GM18507 (cell line): Measurements from ENCODE around the gene LILRB5.
A peak's percentile ranks its signal among the peaks of the same experiment; 100 is the strongest.
"Not testable (repeated sequence)": the region's sequence is repeated elsewhere in the genome, so short reads cannot be mapped to it uniquely, and the experiment has no call there.

Experiments
- DNase-seq: peaks from one replicate; pipeline ENCODE4 v3.0.0; 2011; ENCODE audit warnings: low read depth; ENCODE audit not compliant: insufficient read length; ENCODE audit errors: extremely low spot score
- FAIRE-seq: peaks from 2 replicates; lab custom pipeline; 2011; peaks lifted over from hg19 to GRCh38; lab: Jason Lieb, UNC

Gene LILRB5

DNA sequence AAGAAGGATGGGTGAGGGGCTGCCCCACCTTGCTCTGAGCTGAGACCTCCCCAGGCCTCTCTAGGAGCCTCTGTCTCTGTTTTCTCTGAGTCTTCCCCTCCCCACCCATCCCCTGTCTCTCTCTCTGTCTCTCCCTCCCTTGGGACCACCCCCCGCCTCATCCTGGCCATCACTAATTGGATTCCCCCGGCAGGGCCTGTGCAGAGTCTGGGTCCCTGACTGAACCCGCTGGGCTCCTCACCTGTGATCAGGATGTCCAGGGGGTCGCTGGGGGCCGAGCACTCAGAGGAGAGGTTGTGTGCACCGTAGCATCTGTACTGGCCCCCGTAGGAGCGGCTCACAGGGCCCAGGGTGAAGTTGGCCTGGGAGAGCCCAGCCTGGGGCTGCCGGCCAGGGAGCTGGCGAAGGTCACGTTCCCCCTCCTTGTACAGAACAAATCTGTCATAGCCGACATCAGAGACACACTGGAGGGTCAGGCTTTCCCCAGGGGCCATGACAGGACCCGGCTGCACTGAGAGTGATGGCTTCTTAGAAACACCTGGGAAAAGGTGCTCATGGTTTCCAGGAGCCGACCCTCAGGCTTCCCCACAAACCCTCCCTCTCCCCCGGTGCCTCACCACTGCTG, 21.6 kb upstream of the LILRB5 start:
- not testable (repeated sequence) for FAIRE-seq, DNase-seq

DNA sequence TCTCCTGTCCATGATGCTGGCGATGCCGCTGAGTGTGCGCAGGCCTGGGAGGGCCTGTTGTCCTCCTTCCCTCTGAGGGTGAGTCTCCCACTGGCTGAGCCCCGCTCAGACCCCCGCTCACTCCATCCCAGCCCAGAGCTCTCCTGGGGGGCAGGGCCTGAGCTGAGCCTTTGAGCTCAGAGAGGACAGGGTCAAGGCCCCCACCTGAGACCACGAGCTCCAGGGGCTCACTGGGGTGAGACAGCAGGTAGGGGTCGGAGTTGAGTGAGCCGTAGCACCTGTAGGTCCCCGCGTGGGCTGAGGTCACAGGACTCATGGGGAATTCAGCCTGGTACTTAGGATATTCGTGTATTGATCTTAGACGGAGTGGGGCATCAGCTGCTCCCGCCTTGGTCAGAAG, 21.0 kb upstream of the LILRB5 start:
- not testable (repeated sequence) for FAIRE-seq

DNA sequence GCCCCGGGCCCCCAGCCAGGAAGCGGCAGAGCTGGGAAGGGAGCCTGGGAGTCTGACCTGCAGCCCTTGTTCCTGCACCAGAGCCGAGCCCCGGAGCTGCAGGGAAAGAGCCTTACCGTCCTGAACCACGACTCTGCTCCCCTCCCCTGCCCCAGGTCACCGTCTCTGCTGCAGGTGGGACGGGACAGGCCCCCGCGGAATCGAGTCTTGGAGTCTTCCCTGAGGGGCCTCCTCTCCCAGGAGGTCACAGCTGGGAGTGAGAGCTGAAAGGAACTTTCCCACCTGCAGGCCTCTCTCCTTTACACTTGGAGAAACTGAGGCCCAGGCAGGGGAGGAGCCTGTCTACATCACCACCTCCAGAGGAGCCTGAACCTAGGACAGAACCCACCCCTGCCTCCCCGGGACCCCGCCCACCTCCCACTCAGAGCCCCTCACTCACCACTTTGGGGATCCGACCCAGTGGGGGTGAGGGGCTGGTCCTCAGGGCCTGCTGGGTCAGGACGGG, 20.1 kb upstream of the LILRB5 start:
- DNase-seq, FAIRE-seq: not testable (repeated sequence)

More for the DNA sequence above, 21.0 kb upstream of the LILRB5 start:
- not testable (repeated sequence) for DNase-seq

DNA sequence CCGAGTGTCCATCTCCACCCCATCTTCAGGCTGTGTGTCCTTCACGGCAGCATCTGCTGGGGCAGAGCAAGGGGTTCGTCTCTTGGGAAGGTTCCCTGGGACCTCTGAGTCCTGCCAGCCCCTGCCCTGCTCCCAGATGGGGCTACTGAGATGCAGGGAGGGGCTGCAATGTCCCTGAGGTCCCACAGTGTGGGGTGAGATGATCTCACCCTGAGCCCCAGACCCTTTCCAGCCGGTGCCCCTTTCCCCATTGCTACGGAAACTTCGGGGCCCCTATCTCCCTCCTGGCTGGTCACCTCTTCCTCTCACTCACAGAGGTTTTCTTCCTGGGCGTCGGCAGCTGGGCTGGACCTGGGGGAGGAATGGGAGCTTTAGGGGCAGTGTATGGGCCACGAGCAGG, 18.9 kb upstream of the LILRB5 start:
- DNase-seq (no peak), FAIRE-seq (no peak)

DNA sequence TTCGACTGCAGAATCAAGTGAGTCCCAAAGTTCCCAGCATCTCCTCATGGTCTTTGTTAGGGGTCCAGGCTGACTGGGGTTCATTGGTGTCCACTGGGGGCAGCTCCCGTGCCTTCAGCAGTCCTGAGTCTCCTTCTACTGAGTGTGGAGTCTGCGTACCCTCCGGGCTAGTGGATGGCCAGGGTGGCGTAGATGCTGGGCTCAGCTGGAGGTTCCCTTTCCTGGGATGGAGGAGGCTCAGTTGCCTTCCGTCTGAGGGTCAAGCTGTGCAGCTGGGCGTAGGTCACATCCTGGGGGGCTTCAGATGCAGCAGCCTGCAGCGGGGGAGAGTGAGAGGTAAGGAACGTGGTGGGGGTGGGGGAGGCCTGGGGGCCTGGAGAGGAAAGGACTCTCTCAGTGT, 17.4 kb upstream of the LILRB5 start:
- not testable (repeated sequence) for FAIRE-seq, DNase-seq

DNA sequence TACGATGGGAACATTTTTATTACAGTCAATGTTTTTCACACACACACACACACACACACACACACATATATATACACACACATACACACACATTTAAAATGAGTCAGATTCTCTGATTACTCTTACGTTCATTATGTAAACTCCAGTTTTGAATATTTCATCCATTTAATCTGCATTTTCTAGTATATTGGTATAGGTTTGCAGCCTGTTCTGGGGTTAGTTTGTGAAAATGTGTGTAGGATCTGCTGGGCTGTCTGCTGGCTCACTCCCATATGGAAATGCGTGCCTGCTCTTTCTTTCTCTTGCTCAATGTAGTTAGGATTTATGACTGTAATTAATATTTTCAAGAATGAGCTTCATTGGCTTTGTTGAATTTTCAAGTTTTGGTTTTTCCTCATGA, 16.7 kb upstream of the LILRB5 start:
- FAIRE-seq (no peak), DNase-seq (no peak)

DNA sequence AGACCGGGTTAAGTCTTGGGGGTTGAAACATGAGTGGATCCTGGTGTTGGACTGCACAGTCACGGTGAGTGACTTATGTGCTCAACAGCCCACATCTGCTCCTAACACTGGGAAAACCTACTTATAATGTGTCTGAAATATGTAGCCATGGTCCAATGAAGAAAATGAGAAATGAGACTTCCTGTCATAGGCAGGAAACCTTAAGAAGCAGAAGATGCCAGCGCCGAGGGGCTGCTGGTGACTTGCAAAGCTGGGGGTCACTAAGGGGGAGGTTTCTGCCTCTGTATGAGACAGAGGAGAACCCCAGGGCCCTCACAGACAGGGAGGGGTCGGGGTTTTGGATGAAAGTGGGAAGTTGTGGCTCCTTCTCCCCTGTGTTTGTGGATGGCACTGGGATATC, 15.1 kb upstream of the LILRB5 start:
- DNase-seq, FAIRE-seq: not testable (repeated sequence)

DNA sequence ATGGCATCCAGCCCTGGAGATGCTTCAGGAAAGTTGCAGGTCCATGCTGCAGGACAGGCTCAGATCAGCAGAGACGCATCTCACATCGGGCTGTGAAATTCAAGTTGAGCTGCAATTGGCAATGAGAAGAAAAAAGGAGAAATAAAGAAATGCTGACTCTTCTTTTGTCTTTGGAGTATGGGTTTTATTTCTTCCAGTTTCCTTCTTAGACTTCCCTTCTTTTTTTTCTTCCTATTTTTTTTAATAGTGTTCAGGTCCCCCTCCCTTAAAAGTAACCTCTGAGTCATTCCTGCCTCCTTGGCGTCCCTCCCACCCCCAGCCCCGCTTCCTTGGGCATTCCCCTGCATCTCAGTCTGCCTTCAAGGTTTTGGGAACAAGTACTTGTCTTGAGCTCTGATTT, 14.5 kb upstream of the LILRB5 start:
- FAIRE-seq: not testable (repeated sequence)

DNA sequence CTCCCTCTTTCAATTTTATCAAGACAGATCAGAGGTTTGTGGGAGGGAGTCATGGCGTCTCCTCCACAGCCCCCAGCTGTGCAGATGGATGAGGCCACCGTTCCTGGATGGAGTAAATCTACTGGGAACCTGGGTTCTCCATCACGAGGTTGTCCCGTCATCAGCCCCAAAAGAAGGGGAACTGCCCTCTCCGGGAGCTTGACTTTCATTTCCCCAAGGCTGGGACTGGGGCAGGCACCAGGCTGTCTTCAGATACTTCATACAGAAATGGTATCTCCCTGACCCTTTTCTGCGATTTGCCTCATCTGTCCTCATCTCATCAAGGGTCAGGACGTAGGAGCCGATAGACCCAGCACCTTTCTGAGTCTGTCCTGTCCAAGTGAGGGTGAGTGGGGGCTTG, 14.0 kb upstream of the LILRB5 start:
- DNase-seq: no peak
- no peak for FAIRE-seq

More for the DNA sequence above, 14.5 kb upstream of the LILRB5 start:
- not testable (repeated sequence) for DNase-seq

DNA sequence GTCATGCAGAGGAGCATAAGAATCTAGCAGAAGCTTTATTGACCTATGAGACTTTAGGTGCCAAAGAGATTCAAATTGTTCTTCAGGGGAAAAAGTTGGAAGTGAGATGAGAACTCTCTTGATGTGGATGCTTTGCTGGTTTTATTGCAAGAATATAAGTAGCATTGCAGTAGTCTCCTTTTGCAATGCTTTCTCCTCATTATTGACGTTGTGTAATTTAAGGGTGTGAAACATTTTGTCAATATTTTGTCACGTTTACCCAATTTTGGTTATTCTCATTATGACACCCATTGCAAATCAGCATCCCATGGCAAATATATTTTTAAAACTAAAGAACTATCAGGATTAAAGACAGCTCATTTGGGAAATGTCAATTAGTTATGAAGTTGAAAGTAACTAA, 11.9 kb upstream of the LILRB5 start:
- DNase-seq: no peak
- FAIRE-seq: no peak

DNA sequence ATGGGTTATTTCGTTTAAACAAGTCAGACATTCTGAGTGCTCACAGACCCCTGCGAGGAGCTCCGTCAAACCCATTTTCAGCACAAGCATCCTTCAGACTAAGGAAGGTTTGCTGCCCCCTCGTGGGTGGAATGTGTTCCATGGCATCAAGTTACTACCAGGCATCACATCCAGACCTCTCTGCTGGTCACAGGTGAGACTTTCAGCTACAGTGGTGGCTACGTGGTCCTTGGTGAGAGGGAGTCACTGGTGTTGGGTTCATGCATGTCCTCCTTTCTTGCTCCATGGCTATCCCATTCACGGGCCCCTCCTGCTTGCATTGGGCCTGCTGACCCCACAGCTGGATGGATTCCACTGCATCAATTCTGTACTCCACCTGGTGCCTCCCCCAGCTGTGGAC, 9.1 kb upstream of the LILRB5 start:
- peak; percentile 80 for FAIRE-seq

DNA sequence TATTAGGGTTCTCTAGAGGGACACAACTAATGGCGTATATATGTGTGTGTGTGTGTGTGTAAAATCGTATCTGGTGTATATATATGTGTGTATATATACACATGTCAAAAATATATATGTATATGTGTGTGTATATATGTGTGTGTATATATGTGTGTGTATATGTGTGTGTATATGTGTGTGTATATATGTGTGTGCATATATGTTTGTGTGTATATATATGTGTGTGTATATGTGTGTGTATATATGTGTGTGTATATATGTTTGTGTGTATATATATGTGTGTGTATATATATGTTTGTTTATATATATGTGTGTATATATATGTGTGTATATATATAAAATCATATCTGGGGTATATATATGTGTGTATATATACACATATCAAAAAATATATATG, 5.4 kb upstream of the LILRB5 start:
- FAIRE-seq (no peak), DNase-seq (no peak)

More for the DNA sequence above, 9.1 kb upstream of the LILRB5 start:
- DNase-seq: peak; percentile 28

DNA sequence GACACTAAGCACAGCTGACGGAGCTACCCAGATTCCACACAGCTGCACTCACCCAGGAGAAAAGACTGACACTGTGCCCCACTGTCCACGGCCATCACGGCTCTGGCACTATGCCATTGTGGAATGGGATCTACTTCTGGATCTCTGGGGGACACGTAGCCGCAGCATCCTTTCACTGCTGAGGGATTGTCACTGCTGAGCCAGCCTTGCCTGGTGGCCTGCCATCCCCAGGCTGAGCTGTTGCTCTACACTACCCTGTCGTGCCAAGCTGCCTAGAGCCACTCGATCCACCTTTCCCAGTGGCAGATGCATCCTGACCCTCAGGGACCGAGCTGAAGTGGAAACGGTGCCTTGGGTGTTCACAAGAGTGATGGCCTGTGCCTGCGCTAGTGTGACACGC, 5.0 kb upstream of the LILRB5 start:
- no peak for DNase-seq

DNA sequence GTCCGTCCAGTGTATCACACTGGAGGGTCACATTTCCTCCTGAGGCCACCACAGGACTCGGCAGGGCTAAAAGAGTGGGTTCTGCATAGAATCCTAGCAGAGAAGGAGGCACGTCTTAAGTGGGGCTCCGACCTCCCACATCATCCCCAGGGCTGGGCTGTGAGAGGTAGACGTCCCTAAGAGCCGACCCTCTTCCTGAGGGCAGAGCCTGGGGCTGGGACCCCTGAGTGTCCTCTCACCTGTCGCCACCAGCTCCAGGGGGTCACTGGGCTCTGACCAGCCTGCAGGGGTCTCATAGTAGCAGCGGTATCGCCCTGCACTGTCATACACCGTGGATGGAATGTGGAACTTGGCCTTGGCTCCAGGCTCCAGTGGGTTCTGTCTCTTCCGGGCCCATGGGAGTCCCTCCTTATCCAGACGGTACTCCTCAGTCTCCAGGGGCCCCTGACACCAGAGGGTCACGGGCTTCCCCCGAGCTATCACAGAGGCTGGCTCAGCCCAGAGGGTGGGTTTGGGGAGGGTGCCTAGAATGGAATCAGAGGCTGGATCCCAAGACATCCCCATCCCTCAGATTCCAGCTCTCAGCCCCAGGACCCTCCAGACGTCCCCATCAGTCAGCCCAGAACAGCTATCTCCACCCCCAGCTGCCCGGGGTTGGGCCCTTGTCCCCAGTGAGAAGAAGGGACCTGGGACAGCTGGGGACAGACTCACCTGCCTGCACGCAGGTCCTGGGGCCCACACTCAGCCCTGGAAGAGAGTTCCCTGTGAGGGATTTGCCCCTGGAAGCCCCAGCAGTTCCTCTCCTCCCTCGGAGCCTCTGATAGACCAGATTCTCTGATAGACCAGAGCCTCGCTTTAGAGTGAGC, 590 bp downstream of the LILRB5 start:
- FAIRE-seq: no peak
- no peak for DNase-seq

More for the DNA sequence above, 5.0 kb upstream of the LILRB5 start:
- FAIRE-seq: no peak

DNA sequence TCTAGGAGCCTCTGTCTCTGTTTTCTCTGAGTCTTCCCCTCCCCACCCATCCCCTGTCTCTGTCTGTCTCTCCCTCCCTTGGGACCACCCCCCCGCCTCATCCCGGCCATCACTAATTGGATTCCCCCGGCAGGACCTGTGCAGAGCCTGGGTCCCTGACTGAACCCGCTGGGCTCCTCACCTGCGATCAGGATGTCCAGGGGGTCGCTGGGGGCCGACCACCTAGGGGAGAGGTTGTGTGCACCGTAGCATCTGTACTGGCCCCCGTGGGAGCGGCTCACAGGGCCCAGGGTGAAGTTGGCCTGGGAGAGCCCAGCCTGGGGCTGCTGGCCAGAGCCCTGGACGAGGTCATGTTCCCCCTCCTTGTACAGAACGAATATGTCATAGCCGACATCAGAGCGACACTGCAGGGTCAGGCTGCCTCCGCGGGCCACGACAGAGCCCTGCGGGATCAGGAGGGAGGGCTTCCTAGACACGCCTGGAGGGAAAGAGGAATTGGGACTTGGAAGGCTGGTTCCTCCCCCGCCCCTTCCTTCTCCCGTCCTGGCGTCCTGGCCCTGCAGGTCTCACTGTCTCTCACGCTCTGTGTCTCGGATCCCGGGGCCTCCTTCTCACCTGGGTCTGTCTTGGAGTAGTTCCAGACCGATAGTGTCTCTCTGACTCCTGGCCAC, 1.8 kb downstream of the LILRB5 start:
- FAIRE-seq: no peak
- DNase-seq: no peak

DNA sequence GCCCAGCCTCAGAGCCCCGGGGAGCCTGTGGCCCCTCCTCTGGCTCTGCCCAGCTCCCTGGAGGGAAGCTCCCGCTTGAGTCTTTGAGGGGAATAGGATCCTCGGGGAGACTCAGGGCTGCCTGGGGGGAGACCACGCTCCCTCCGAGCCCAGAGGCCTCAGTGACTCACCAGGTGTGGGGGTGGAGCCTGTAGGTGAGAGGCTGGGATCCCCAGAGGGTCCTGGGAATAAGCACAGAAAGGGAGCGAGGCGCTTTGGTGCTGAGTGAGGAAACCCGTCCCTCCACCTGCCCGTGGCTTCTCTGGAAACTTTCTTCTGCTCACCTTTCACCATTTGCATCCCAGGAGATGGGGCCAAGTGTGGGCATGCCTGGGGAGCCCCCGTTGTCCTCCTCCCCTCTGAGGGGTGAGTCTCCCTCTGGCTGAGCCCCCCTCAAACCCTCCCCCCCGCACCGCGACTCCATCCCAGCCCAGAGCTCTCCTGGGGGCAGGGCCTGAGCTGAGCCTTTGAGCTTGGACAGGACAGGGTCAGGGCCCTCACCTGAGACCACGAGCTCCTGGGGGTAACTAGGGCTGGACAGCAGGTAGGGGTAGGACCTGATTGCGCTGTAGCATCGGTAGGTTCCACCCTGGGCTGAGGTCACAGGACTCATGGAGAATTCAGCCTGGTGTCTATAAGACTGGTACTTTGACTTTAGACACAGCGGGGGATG, 2.7 kb downstream of the LILRB5 start:
- FAIRE-seq (no peak), DNase-seq (no peak)

DNA sequence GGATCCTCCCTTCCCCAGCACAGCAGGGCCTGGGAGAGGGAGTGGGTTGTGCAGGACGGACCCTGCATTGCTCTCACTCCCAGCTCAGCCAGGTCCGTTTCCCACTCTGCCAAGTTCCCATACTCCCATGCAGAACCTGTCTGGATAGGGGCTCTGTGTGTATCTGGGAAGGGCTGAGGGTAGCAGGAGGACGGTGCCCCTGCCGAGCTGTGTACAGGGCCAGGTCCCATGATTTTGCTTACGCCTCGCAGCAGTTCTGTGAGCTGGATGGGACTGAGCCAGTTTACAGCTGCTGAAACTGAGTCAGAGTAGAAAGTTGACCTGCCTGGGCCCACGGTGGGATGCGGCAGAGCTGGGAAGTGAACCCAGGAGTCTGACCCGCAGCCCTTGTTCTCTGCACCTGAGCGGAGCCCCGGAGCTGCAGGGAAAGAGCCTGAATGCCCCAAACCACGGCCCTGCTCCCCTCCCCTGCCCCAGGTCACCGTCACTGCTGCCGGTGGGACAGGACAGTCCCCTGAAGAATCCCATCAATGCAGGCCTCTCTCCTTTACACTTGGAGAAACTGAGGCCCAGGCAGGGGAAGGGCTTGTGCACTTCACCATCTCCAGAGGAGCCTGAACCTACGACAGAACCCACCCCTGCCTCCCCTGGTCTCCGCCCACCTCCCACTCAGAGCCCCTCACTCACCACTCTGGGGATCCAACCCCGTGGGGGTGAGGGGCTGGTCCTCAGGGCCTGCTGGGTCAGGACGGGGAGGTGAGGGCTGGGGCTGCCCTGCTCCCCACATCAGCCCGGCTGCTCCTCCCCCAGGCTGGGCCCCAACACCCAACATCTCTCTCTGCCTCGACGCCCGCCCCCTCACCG, 3.5 kb downstream of the LILRB5 start:
- no peak for DNase-seq

DNA sequence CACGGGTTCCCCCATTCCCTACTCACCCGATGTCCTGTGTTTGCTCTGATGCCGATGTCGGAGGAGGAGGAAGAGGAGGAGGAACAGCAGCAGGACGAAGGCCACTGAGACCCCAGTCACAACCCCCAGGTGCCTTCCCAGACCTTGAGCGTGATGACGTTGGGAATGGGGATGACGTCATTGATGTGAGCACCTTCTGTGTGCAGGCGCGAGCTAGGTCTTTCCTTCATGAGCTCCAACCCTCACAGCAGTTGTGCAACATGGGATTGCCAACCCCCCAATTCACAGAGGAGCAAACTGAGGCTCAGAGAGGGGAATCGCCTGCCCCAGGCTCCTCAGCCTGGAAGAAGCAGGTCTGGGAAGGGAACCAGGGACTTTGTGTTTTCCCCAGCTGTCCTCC, 4.2 kb downstream of the LILRB5 start:
- no peak for FAIRE-seq

More for the DNA sequence above, 3.5 kb downstream of the LILRB5 start:
- no peak for FAIRE-seq

DNA sequence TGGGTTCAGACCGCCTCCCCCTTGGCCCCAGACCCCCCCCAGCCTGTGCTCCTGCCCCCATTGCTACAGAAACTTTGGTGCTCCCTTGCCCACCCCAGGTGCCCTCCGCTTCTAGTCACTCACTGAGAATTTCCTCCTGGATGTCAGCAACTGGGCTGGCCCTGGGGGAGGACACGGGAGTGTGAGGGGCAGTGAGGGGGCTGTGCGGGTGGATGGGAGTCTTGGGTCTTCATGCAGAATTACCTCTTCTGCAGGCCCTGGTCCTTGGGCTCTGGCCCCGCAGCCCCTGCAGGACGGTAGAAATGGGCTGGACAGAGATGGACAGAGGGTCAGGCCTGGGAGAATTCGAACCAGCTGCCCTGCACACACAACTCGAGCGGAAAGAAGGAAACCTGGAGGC, 4.8 kb downstream of the LILRB5 start:
- no peak for FAIRE-seq

More for the DNA sequence above, 4.2 kb downstream of the LILRB5 start:
- DNase-seq: no peak

More for the DNA sequence above, 4.8 kb downstream of the LILRB5 start:
- no peak for DNase-seq
